Measurements from ENCODE around the gene R3HCC1L. TPM values are rescaled to one million over a fixed set of nuclear protein-coding genes. Genes with fewer than 3 reads are reported as not detected.

Gene R3HCC1L
- total and polyA plus RNA-seq, 9 of the 15 experiments (the other 6 are each of a cell fraction or from before 2014, with no cell fraction given): 9.1 to 17.8 (median 12.6) TPM

- no peaks in the 10 kb centered on the region for H3K9me3 ChIP-seq (replicated peaks; ENCODE audit: control insufficient read depth, insufficient read depth, low read depth, low read length)
- no peak overlapping the region for H3K4me3 ChIP-seq
- TF ChIP-seq PHB2 (IDR thresholded peaks at IDR 0.05; ENCODE audit: low read depth): no peak
- no peak for TF ChIP-seq CEBPG (CRISPR knock-in tag; IDR thresholded peaks at IDR 0.05)
- TF ChIP-seq CEBPG (tag; conservative IDR thresholded peaks at IDR 0.05 in 1 of 2, IDR thresholded peaks at IDR 0.05 in 1 of 2): no peak
- TF ChIP-seq NFXL1 (CRISPR knock-in tag; IDR thresholded peaks at IDR 0.05): no peak
- TF ChIP-seq, protein P1, sequence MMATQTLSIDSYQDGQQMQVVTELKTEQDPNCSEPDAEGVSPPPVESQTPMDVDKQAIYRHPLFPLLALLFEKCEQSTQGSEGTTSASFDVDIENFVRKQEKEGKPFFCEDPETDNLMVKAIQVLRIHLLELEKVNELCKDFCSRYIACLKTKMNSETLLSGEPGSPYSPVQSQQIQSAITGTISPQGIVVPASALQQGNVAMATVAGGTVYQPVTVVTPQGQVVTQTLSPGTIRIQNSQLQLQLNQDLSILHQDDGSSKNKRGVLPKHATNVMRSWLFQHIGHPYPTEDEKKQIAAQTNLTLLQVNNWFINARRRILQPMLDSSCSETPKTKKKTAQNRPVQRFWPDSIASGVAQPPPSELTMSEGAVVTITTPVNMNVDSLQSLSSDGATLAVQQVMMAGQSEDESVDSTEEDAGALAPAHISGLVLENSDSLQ (IDR thresholded peaks at IDR 0.05): no peak
- TF ChIP-seq TCF7 (IDR thresholded peaks at IDR 0.05; ENCODE audit: borderline replicate concordance): no peak
- TF ChIP-seq ZNF655 (CRISPR knock-in tag; IDR thresholded peaks at IDR 0.05): no peak
- no peak for TF ChIP-seq ETV5 (CRISPR knock-in tag; IDR thresholded peaks at IDR 0.05; ENCODE audit: low read depth)
- TF ChIP-seq RFX5 (IDR thresholded peaks at IDR 0.05; ENCODE audit: low read depth, low read length): no peak
- TF ChIP-seq, protein P2, sequence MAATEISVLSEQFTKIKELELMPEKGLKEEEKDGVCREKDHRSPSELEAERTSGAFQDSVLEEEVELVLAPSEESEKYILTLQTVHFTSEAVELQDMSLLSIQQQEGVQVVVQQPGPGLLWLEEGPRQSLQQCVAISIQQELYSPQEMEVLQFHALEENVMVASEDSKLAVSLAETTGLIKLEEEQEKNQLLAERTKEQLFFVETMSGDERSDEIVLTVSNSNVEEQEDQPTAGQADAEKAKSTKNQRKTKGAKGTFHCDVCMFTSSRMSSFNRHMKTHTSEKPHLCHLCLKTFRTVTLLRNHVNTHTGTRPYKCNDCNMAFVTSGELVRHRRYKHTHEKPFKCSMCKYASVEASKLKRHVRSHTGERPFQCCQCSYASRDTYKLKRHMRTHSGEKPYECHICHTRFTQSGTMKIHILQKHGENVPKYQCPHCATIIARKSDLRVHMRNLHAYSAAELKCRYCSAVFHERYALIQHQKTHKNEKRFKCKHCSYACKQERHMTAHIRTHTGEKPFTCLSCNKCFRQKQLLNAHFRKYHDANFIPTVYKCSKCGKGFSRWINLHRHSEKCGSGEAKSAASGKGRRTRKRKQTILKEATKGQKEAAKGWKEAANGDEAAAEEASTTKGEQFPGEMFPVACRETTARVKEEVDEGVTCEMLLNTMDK (IDR thresholded peaks at IDR 0.05; ENCODE audit: borderline replicate concordance, insufficient read depth, low read depth, low read length, poor library complexity, severe bottlenecking): no peak
- TF ChIP-seq SMAD4 (CRISPR knock-in tag; conservative IDR thresholded peaks at IDR 0.05): no peak
- TF ChIP-seq FOXA3 (CRISPR knock-in tag; conservative IDR thresholded peaks at IDR 0.05 in 1 of 2, IDR thresholded peaks at IDR 0.05 in 1 of 2): no peak
- no peak for TF ChIP-seq MYNN (IDR thresholded peaks at IDR 0.05)
- TF ChIP-seq MYNN (CRISPR knock-in tag; IDR thresholded peaks at IDR 0.05): no peak
- TF ChIP-seq SRSF1 (IDR thresholded peaks at IDR 0.05; ENCODE audit: low read depth, low read length): no peak
- TF ChIP-seq CREB5 (CRISPR knock-in tag; IDR thresholded peaks at IDR 0.05): no peak
- no peak for TF ChIP-seq PREB (CRISPR knock-in tag; IDR thresholded peaks at IDR 0.05)
- no peak for FAIRE-seq
- in situ Hi-C loops (cut with MboI) (no loop called here), intact Hi-C loops (cut with micrococcal nuclease) (no loop called here)
- no peak for ATAC-seq
- no peak overlapping the region for H3K27ac ChIP-seq (ENCODE audit: extremely low read depth, low read depth, low read length)
- H3K4me1 ChIP-seq (replicated peaks in 1 of 2; ENCODE audit: control insufficient read depth in 2 of 2, insufficient read depth in 2 of 2, low read length in 2 of 2): no peaks in the 10 kb centered on the region
- DNase-seq (ENCODE audit: extremely low read depth in 1 of 4, low spot score in 3 of 4): no peak
- H3K4me2 ChIP-seq (ENCODE audit: insufficient read depth, low read length): no peak overlapping the region
- H4K20me1 ChIP-seq (replicated peaks; ENCODE audit: control insufficient read depth, insufficient read depth, low read length): no peaks in the 10 kb centered on the region
- H3K79me2 ChIP-seq (ENCODE audit: control insufficient read depth, insufficient read depth, low read length): no peaks in the 10 kb centered on the region
- no peak overlapping the region for H3K9ac ChIP-seq (ENCODE audit: insufficient read depth in 1 of 2, low read depth in 2 of 2, low read length in 2 of 2)
- WGBS (ENCODE audit: insufficient coverage, low coverage, missing lambda C conversion rate): 78% methylated on average over 1 of the region's 3 CpGs
- no TSS peak for BruUV-seq (replicated peaks)
- peaks cover 18% of the 10 kb centered on the region; the same call in 1 of the 3 replicates for H3K36me3 ChIP-seq (ENCODE audit: control insufficient read depth, insufficient read depth, low read length)
- H3K27me3 ChIP-seq (ENCODE audit: control insufficient read depth in 2 of 2, insufficient read depth in 2 of 2, low read length in 2 of 2): no peaks in the 10 kb centered on the region
- CTCF ChIA-PET (ENCODE audit: low intra/inter-chr PET ratio): no interaction called here
- POLR2A ChIA-PET: interaction anchor here (0.6 to 1.1 kb wide), 2 partner anchors 11 to 566 kb away, joined by 4 to 5 read pairs; no protein-coding TSS in a partner anchor
- H3K9me1 ChIP-seq (ENCODE audit: control insufficient read depth, insufficient read depth, low read length): no peaks in the 10 kb centered on the region
- H2AFZ ChIP-seq (ENCODE audit: low read depth, low read length): no peak overlapping the region
These were observed 114.7 kb downstream of the R3HCC1L start for GRCh38 chr10:98249134-98249533.
